ENCODE results near the gene PICK1. TPM values are rescaled to one million over a fixed set of nuclear protein-coding genes. Genes with fewer than 3 reads are reported as not detected.

Gene PICK1
- total RNA-seq, 1 experiment from 2014 or later = 35.7 TPM

GRCh38 chr22:38104084-38104483 lies 46.9 kb downstream of the PICK1 start:
- Mint-ChIP-seq H3K4me3 (no peak overlapping the region), H3K9me3 (no peaks in the 10 kb centered on the region), H3K36me3 (ENCODE audit: insufficient read depth in 1 of 3, low read depth in 3 of 3) (no peaks in the 10 kb centered on the region), H3K4me1 (peaks cover 0 to 5% of the 10 kb centered on the region in 2 experiments; a peak in 2 of 4 replicates), H3K27me3 (ENCODE audit: low read depth) (no peaks in the 10 kb centered on the region; the same call in 1 of the 2 replicates), H3K27ac (no peak overlapping the region)
- H3T11ph ChIP-seq (ENCODE audit: low read length) = no peak overlapping the region
- H3K18ac ChIP-seq (ENCODE audit: insufficient read length, low read depth, low read length) = no peak overlapping the region
- no peak overlapping the region for H2BK12ac ChIP-seq (ENCODE audit: insufficient read length, low read depth, low read length)
- H3K56ac ChIP-seq (ENCODE audit: insufficient read length, low read depth, low read length) = no peak overlapping the region
- H3K27me3 ChIP-seq (ENCODE audit: insufficient read depth, low read length) = no peaks in the 10 kb centered on the region
- no peaks in the 10 kb centered on the region for H3K9me3 ChIP-seq (ENCODE audit: control insufficient read depth, low read depth, low read length)
- H2BK20ac ChIP-seq (ENCODE audit: low read depth, low read length, poor library complexity, severe bottlenecking) = no peak overlapping the region
- H3K4me1 ChIP-seq (ENCODE audit: insufficient read depth, low read length) = no peaks in the 10 kb centered on the region
- no peaks in the 10 kb centered on the region for H3K23me2 ChIP-seq (ENCODE audit: insufficient read length, low read depth, low read length, poor library complexity, severe bottlenecking)
- H3K4ac ChIP-seq (ENCODE audit: low read depth, low read length) = no peak overlapping the region
- TF ChIP-seq CTCF (conservative IDR thresholded peaks at IDR 0.05) = peak; percentile 73
- no peak overlapping the region for H2BK5ac ChIP-seq (ENCODE audit: insufficient read length, low read length)
- no peak overlapping the region for H2AK5ac ChIP-seq (ENCODE audit: insufficient read length, low read length)
- no peak overlapping the region for H3K14ac ChIP-seq (ENCODE audit: insufficient read depth, low read length)
- no peak overlapping the region for H4K8ac ChIP-seq (replicated peaks; ENCODE audit: insufficient read length, low read depth, low read length)
- no CpG with 5 or more reads among the region's 6 CpGs for WGBS (ENCODE audit: extremely low coverage, insufficient read length, low lambda C conversion rate)
- H3K79me2 ChIP-seq (ENCODE audit: insufficient read depth, low read length) = no peaks in the 10 kb centered on the region
- H2BK15ac ChIP-seq (ENCODE audit: low read depth, low read length) = no peak overlapping the region
- H4K91ac ChIP-seq (ENCODE audit: insufficient read length, low read depth, low read length) = no peak overlapping the region
- H2AFZ ChIP-seq (ENCODE audit: low read length) = no peak overlapping the region
- no peaks in the 10 kb centered on the region for H4K20me1 ChIP-seq (ENCODE audit: control insufficient read depth, insufficient read depth, insufficient read length)
- no peak overlapping the region for H3K4me2 ChIP-seq (ENCODE audit: insufficient read depth, insufficient read length, low read length)
- no peak for DNase-seq
- no peak overlapping the region for H4K5ac ChIP-seq (ENCODE audit: insufficient read length, low read depth, low read length)
- H3K27ac ChIP-seq (ENCODE audit: insufficient read length, low read depth, low read length) = no peak overlapping the region
- H3K9ac ChIP-seq (ENCODE audit: extremely low read depth, insufficient read length, low read length) = no peak overlapping the region
- no peak overlapping the region for H2BK120ac ChIP-seq (ENCODE audit: low read depth, low read length, poor library complexity, severe bottlenecking)
- H3K23ac ChIP-seq (ENCODE audit: insufficient read length, low read depth, low read length) = no peak overlapping the region
- H3K79me1 ChIP-seq (ENCODE audit: insufficient read depth, low read depth, low read length, poor library complexity, severe bottlenecking) = no peaks in the 10 kb centered on the region
